22Rv1 (cell line): ENCODE data around the gene LRRC57.

Source experiments
- H3K27ac ChIP-seq: fragments of 450-650 bp; 2 replicates; pipeline ENCODE4 v1.5.1; 2017
- ZFX ChIP-seq: fragments of 450-650 bp; IDR thresholded peaks from 2 replicates; pipeline ENCODE4 v1.6.1; 2017; ENCODE audit warnings: antibody characterized with exemption, borderline replicate concordance
- TF ChIP-seq, protein P1 (sequence below): fragments of 450-650 bp; IDR thresholded peaks from 2 replicates; pipeline ENCODE4 v1.5.1; 2017; ENCODE audit warnings: mild to moderate bottlenecking

The LRRC57 gene

DNA sequence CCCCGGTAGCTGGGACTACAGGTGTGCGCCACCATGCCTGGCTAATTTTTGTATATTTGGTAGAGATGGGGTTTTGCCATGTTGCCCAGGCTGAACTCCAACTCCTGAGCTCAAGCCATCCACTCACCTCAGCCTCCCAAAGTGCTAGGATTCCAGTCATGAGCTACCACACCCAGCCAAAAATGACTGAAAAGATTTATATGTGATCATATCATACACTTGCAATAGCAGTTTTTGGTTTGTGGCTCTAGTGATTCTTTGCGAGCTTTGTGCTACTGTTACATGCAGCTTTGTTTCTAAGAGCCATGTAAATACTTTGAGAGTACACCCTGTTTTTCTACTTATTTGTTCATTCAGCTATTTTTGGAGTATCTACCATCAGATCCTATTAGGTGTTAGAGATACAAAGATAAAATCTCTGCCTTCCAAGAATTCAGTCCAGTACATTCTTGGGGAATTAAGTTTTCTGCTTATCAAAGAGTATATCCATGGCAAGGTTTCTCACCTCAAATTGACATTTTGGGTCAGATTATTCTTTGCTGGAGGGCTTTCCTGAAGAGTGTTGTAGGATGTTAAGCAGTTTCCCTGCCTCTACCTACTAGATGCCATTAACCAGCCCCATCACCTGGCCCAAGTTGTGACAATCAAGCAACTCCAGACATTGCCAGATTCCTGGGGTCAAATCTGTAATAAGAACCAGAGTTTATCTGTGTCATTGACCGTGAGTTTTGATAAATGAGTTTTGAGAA is 38.2 kb downstream of the LRRC57 start:
- no peak overlapping the region for H3K27ac ChIP-seq
- TF ChIP-seq ZFX: no peak
- TF ChIP-seq, protein P1, sequence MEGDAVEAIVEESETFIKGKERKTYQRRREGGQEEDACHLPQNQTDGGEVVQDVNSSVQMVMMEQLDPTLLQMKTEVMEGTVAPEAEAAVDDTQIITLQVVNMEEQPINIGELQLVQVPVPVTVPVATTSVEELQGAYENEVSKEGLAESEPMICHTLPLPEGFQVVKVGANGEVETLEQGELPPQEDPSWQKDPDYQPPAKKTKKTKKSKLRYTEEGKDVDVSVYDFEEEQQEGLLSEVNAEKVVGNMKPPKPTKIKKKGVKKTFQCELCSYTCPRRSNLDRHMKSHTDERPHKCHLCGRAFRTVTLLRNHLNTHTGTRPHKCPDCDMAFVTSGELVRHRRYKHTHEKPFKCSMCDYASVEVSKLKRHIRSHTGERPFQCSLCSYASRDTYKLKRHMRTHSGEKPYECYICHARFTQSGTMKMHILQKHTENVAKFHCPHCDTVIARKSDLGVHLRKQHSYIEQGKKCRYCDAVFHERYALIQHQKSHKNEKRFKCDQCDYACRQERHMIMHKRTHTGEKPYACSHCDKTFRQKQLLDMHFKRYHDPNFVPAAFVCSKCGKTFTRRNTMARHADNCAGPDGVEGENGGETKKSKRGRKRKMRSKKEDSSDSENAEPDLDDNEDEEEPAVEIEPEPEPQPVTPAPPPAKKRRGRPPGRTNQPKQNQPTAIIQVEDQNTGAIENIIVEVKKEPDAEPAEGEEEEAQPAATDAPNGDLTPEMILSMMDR: no peak

DNA sequence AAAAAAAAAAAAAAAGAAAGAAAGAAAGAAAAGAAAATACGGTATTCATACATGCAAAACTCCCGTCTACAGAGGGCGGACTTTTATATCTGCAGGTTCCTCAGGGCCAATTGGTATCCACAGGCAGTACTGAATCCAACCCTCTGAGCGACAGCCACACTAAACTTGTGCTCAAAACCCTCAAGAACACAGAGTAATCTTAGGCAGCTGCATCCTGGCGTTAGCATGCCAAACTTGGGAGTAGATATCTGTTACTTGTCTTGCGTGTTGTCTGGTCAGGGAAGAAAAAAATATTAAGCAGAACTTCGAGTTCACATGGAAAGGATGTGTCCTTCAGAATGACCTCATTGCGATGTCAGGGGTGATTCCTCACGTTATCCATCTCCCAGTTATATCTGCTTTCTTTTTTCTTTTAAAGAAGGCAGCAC is 40.3 kb downstream of the LRRC57 start:
- no peak for TF ChIP-seq ZFX
- TF ChIP-seq, protein P1: no peak
- no peak overlapping the region for H3K27ac ChIP-seq

DNA sequence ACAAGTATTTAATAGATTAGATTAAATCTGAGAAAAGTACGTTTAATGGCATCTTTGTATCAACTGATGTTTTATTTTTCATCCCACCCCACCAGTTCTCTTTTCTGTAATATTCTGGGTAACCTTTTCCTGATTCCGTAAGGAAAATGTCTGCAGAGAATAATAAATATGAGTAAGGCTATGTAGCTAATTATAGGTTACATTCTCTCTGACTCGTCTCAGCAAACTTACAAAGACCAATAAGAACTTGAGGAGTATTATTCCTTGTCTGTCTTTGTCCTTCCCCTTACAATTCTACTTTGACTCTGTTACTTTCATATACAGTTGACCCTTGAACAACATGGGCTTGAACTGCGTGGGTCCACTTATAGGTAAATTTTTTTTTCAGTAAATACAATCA is 41.1 kb downstream of the LRRC57 start:
- TF ChIP-seq, protein P1: no peak
- TF ChIP-seq ZFX: no peak
- no peak overlapping the region for H3K27ac ChIP-seq

DNA sequence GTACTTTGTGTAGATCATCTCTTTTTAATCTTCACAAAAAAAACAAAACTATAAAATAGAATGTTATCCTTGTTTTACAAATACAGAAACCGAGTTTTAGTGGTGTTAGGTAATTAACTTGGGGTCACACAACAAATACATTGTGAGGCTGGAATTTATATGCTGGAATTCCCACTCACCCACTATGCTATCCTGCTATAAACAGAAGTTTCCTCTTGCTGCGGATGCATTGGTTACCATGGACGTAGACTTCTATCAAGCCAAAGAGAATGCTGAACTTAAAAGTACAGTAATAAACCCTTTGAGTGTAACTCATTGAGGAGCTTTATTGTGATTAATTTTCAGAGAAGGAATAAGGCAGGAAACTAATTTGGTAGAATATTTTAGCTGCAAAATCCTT is 44.0 kb downstream of the LRRC57 start:
- no peak for TF ChIP-seq ZFX
- TF ChIP-seq, protein P1: no peak
- H3K27ac ChIP-seq: no peak overlapping the region

DNA sequence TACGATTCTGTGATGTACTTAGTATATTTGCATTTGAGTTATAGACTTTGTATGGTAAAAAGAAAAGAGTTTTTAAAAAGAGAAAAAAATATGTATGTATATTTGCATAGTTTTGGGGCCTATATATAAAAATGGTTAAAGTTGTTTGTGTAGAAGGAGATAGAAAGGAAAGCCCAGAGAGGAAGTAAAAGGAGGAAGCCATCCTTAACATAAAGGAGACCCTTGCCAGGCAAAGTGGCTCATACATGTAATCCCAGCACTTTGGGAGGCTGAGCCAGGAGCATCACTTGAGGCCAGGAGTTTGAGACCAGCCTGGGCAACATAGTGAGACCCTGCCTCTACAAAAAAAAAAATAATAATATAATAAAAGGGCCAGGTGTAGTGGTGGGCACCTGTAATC is 44.8 kb downstream of the LRRC57 start:
- no peak overlapping the region for H3K27ac ChIP-seq
- no peak for TF ChIP-seq ZFX
- TF ChIP-seq, protein P1: no peak

DNA sequence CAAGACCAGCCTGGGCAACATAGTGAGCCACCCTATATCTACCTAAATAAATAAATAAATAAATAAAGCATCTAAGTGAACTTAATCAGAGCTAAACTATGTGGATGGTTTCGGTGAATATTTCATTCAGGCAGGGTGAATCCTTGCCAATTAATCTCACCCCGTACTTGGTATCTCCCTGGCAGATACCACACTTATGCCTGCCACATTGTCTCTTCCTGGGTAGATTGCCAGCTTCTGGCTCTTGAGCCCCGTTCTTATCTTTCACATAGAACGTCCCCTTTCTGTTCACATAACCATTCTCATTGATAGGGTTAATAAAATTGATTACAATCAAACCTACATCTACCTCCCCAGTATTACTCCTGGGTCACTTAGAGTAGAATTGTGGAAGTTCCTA is 46.1 kb downstream of the LRRC57 start:
- TF ChIP-seq ZFX: no peak
- TF ChIP-seq, protein P1: no peak
- no peak overlapping the region for H3K27ac ChIP-seq

DNA sequence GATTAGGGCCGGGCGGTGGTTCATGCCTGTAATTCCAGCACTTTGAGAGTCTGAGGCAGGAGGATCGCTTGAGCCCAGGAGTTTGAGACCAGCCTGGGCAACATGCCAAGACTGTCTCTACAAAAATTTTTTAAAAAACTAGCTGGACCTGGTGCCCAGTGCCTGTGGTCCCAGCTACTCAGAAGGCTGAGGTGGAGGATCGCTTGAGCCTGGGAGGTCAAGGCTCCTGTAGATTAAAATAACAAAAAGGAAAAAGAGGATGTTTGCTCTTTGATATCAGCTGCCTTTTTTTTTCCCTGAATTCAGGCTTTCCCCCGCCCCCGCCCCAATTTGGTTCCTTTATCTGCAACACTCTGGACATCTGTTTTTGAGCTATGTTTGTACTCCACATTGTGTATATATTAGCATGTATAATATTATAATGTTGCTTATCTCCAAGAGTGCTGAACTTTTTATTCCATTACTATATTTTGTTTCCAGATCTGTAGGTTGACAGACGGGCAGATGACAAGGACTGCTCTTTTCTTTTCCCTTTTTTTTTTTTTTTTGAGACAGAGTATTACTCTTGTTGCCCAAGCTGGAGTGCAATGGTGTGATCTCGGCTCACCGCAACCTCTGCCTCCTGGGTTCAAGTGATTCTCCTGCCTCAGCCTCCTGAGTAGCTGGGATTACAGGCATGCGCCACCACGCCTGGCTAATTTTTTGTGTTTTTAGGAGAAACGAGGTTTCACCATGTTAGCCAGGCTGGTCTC is 48.6 kb downstream of the LRRC57 start:
- TF ChIP-seq ZFX: no peak
- H3K27ac ChIP-seq: no peak overlapping the region
